GM19240 (cell line): ENCODE data around the gene SOX14.

ENCODE experiments used
- DNase-seq: peaks from one replicate; pipeline ENCODE4 v3.0.0; 2011; ENCODE audit warnings: low spot score; ENCODE audit not compliant: insufficient read length

Gene SOX14

GRCh38 chr3:137764001-137764433, at the start of gene SOX14:
TSS of gene SOX14 (plus strand) at chr3:137764315. CDS start at chr3:137764785, 470 bp downstream.
- no peak for DNase-seq

- no peak for DNase-seq
Measured at GRCh38 chr3:137714551-137714950, 49.6 kb upstream of the SOX14 start.

DNA sequence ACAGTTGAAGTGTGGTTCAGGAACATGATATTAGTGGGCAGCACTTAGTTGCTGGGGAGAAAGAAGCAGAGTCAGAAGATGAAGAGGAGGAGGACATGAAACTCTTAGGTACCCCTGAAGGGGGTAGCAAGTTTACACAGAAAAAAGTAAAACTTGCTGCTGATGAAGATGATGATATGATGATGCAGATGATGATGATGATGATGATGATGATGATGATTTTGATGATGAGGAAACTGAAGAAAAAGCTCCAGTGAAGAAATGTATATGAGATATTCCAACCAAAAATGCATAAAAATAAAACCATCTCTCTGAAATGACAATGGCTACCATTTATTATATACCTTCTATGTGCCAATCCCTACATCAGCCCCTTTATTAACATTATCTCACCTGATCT, 39.9 kb upstream of the SOX14 start:
- no peak for DNase-seq

- no peak for DNase-seq
Measured at GRCh38 chr3:137737208-137737607, 26.9 kb upstream of the SOX14 start.

- DNase-seq: no peak
Measured at GRCh38 chr3:137738710-137739109, 25.4 kb upstream of the SOX14 start.

- no peak for DNase-seq
Measured at GRCh38 chr3:137743608-137744007, 20.5 kb upstream of the SOX14 start.

DNA sequence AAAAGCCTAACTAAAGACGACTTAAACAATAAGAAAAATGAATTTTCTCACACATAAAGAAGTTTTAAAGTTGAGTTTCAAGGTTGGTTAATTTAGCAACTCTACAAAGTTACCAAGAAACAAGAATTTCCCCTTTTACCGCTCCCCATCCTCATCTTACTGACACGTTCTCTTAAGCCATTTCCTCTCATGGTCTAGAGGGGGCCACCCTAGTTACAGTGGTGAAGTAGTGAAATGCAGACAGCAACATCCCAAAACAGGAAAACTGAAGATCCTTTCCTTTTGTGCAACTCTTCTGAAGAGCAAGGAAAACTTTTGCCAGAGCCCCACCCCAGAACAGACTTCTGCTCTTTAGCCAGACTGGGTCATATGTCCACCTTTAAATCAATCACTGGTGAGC, 17.3 kb upstream of the SOX14 start:
- DNase-seq: no peak

DNA sequence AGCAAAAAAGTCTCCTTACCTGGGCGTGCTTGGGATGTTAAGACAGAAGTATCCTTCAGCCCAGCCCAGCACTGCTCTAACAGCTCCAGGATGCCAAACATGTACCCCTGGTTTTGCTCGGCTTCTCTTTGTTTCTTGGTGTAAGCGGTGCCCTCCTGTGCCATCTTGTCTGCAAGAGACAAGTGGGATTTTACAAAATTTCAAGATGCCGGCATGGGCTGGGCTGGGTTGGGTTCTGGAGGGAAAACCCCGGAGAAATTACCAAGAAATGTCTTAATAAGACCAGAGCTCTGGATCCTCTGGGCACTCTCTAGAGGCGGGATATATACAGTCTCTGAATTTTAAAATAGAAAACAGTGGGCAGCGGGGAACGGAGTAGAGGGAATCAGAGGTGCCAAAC, 4.6 kb upstream of the SOX14 start:
- DNase-seq: no peak

DNA sequence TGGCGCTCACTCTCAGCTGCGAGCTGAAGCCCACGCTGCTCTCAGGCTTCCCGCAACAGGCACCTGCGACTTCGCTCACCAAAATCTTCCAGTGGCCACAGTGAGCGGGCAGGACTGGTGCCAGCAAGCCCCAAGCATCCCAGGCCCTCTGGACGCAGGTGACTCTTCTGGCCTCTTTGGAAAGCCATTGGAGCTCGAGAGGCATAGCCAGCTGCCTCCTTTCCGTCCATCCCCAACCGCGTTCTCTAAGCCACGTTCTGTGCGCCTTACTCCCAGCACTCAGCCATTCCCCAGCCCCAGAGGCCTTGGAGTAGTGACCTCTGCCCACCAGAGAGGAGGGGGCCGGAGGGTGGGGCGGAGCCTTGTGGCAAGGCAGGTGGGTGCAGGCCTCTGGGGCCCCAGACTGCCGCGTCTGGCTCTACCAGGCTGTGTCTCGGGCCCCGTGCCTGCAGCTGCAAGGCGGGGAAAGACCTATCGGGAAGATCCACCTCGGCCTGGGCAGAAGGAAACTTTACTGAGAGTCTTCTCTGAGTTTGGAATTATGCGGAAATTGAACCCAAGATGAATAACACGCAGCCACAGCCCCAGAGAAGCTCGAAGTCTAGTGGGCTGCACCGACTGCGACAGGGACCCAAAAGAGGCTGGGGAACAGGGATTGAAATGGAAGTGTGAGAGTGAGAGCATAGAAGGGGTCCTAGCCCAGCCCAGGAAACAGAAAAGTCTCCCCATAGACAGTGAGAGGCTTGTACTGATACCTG, 3.6 kb upstream of the SOX14 start:
- DNase-seq: no peak

- DNase-seq: no peak
Measured at GRCh38 chr3:137761099-137761562, 3.0 kb upstream of the SOX14 start.

DNA sequence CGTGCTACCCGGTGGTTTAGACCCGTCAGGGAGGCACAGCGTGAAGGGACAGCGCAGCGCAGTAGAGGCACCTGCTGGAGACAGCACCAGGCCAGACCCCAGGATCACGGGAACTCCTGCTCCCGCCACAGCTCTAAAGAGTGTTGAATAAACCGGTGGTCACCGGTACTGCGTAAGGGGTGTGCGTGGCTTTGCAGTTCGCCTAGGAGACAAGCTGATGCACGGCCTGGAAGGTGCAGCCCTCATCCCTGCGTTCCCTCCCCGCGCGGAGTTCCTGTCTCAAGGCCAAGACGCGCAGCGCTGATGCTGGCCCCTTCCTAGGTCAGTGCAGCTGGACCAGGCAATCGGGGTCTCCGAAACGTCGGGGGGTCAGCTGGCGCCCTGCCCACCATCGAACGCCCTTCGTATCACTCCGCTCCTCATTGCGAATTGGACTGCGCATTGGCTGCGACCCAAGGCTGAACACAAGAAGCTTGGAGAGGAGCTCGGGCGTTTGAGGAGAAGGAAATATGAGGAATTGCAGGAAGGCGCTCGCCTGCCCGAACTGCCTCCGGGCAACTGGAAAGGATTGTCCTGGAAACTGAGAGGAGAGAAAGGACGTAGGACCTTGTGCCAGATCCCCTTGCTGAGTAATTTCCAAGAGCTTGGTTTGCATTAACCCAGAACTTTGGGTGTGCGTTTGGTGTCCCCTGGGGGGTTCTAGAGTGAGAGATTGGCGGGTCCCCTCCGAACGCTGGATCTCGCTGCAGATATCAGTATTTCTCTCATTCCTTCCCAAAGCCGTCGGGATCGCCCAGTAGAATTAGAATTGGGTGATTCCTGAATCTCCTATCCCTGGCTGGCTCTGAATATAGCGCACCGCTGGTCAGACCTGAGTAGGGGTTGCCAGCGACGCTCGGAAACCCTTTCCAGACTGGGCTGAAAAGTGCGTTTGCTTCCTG, 2.3 kb upstream of the SOX14 start:
- no peak for DNase-seq

GRCh38 chr3:137762674-137763593, 1.2 kb upstream of the SOX14 start:
- DNase-seq: no peak

DNA sequence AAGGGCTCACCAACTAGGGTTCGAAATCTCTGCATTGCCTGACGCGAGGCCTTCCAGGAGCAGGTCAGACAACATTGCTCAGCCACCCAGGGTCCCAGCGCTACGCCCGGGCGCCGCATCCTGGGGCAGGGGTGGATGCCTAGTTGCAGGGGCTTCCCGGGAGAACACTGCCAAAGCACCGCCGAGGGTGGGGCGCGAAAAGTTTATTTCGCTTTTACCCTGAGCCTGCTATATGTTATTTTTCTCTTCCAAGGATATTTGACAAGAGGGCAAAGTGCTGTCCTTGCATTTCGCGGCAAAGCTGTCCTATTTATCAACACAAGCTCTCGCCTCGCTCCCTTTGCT, 549 bp upstream of the SOX14 start:
- DNase-seq: no peak

- no peak for DNase-seq
Measured at GRCh38 chr3:137764563-137765309, 621 bp downstream of the SOX14 start.

DNA sequence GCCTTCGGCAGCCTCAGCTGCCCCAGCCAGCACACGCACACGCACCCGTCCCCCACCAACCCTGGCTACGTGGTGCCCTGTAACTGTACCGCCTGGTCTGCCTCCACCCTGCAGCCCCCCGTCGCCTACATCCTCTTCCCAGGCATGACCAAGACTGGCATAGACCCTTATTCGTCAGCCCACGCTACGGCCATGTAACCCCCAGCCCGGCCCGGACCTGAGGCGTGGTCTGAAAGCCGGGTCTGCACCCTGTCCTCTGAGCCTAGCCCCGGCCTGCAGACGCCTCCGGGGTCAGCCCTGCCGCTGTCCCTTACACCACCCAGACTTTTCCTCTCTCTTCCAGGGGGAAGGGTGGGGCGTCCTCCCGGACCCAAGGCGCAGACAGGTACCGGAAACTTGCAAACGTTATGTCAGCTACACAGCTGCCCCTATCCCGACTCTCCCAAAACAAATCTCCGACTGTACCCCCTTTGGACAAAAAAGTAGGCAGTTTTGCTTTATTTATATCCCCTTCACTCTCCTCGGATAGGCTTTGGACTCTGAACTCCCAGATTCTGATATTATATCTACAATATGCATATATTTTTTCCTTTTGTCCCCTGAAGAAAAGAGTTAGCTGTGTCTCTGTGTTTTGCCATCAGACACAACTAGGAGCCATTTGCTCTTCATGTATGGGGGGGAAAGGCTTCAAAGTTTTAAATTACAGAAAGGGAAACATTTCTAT, 1.4 kb downstream of the SOX14 start:
- DNase-seq: no peak

GRCh38 chr3:137766041-137766875, 2.1 kb downstream of the SOX14 start:
- DNase-seq: no peak

DNA sequence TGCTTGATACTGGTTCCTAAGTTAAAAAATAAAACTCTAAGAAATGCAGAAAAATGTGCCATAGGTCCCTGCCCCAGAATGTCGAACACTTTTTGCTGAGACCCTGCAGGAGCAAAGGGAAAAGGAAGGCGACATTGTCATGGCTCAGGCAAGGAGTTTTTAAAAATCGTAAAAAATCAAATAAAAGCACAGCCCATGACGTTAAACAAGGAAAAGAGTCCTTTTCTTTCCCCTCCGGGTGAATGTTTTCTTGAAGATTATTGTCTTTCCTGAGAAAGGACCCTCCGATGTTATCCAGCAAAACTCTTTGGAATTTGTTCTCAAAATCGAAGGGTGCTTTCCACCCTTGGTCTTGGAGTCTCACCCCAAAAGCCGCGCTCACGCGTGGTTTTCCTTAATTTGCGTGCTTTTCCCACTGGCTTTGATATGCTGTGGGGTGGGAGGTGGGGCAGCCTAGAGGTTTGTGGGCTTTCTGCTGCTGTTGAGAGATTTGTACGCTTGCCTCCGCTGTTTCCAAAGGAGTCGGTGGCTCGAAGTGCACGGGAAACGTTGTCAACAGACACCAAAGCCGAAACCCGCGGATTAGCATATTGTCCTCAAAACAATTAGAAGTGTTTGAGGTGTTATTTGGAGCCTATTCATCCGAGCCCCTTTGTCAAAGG, 2.9 kb downstream of the SOX14 start:
- no peak for DNase-seq

DNA sequence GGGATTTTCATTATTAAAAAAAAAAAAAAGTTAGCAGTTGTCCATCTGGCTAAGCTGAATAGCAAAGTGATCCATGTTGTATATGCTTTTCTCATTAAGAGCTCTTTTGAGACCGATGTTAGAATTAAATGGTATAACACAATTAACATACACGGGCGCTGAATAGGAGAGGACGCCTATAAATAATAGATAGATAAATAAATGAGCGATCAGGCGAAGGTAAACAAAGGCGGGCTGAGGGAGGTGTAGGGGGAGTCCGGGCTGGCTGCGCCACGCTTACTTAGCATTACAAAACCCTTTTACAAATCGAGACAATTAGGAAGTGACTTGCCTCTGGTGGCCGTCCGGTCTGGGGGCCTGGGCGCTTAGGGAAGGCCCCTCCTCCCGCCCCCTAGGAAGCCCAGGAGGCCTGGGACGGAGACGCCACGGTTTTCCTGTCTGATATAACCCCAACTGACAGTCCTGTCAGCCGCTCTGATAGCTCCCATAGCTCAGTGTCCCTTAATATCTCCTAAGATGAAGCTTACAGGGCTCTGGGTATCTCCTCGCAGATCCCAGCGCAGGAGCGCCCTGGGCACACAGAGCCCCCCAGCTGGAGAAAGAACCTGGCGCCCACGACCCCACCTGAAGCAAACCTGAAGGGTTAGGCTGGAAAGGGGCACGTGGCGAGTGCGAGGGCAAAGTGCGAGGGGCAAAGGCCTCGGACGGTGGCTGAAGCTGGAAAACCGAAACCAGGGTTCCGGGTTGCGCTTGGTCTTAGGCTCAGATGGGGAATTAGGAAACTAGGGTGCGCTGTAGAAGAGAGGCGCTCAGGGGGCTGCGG, 3.6 kb downstream of the SOX14 start:
- no peak for DNase-seq
